Osteocyte (in vitro differentiated cells): ENCODE data around the gene SLC13A4. TPM values are rescaled to one million over a fixed set of nuclear protein-coding genes. Genes with fewer than 3 reads are reported as not detected.

Experiments used
- DNase-seq: peaks from one replicate; pipeline ENCODE4 v3.0.0; 2021; ENCODE audit warnings: mixed read lengths; ENCODE audit not compliant: unreplicated experiment; ENCODE audit errors: extremely low spot score
- H3K27ac Mint-ChIP-seq: one replicate; pipeline ENCODE4 v1.8.0; 2021; ENCODE audit warnings: mild to moderate bottlenecking, mixed read lengths; ENCODE audit not compliant: unreplicated experiment
- H3K27me3 Mint-ChIP-seq: one replicate; pipeline ENCODE4 v1.8.0; 2021; ENCODE audit warnings: mixed read lengths; ENCODE audit not compliant: unreplicated experiment
- H3K36me3 Mint-ChIP-seq: one replicate; pipeline ENCODE4 v1.8.0; 2021; ENCODE audit warnings: mixed read lengths; ENCODE audit not compliant: unreplicated experiment
- H3K4me1 Mint-ChIP-seq: one replicate; pipeline ENCODE4 v1.8.0; 2021; ENCODE audit warnings: mixed read lengths; ENCODE audit not compliant: unreplicated experiment
- H3K4me3 Mint-ChIP-seq: one replicate; pipeline ENCODE4 v1.8.0; 2021; ENCODE audit warnings: mild to moderate bottlenecking, moderate library complexity, mixed read lengths; ENCODE audit not compliant: unreplicated experiment
- H3K9me3 Mint-ChIP-seq: one replicate; pipeline ENCODE4 v1.8.0; 2021; ENCODE audit warnings: mixed read lengths; ENCODE audit not compliant: unreplicated experiment
- CTCF ChIP-seq: fragments of 200-600 bp; sonication (generic); IDR thresholded peaks from 2 replicates; pipeline ENCODE4 v1.5.0; 2021; ENCODE audit warnings: antibody characterized with exemption, mild to moderate bottlenecking, moderate library complexity
- total RNA-seq: library from RNA; stranded (reverse); gene quantifications from 2 replicates; pipeline ENCODE4 v1.2.1, GENCODE V29; 2021

SLC13A4 gene
- total RNA-seq, 1 donor from 2014 or later, result 0.81 TPM

DNA sequence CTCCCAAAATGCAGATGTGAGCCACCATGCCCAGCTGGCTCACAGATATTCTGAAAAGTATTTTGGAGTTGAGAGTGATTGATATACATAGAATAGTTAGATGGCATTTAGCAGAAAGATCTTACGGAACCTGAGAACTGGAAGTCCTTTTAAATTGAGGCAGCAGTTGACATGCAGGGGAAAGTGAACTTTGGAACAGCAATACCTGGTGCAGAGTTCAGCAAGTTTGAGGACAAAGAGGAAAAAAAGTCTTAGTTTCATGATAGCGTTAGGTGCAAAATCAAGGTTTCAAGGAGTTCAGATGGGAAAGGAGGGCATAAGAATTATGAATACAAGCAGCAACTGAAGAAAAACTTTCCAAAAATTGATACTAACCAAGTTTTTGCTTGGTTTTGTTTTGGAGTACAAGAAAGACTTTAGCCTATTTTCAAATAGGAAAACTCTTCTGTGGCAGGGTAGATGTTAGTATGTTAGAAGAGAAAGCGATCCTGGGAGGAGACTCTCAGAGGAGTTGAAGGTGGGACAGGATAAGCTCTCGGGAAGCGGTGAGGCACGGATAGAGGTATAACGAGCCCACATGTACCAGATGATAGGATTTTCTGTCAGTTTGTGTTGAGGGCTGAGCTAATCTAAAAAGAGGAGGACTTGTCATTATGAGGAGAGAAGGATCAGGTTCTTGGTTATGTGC, 93.7 kb downstream of the SLC13A4 start:
- Mint-ChIP-seq H3K9me3 (no peaks in the 10 kb centered on the region), H3K27ac (no peak overlapping the region), H3K4me3 (no peak overlapping the region), H3K4me1 (no peaks in the 10 kb centered on the region), H3K36me3 (peaks cover 14% of the 10 kb centered on the region), H3K27me3 (no peaks in the 10 kb centered on the region)
- DNase-seq, result no peak
- TF ChIP-seq CTCF, result no peak

Other genes with a start within 250 kb of the SLC13A4 start
- 21.1 and 22.8 TPM in 2 replicates for gene CNOT4, start 218.1 kb downstream of the SLC13A4 start, total RNA-seq
- gene NUP205, start 170.3 kb downstream of the SLC13A4 start, total RNA-seq, result 31.0 and 31.2 TPM in 2 replicates
- 45.2 and 45.4 TPM in 2 replicates for gene STMP1, start 65.7 kb downstream of the SLC13A4 start, total RNA-seq
- 0.24 and 0.34 TPM in 2 replicates for gene FAM180A, start 20.6 kb upstream of the SLC13A4 start, total RNA-seq
- gene MTPN, start 249.2 kb upstream of the SLC13A4 start, total RNA-seq, result 137 and 140 TPM in 2 replicates